Measurements from ENCODE around the gene MARF1.

- TF ChIP-seq POLR2A (IDR thresholded peaks at IDR 0.05) (no peak), CTCF (IDR thresholded peaks at IDR 0.05) (no peak)
These were observed 25.1 kb downstream of the MARF1 start for GRCh38 chr16:15617901-15618300.
